ENCODE data around the gene TANC1. TPM values are rescaled to one million over a fixed set of nuclear protein-coding genes. Genes with fewer than 3 reads are reported as not detected.

Gene TANC1
- total and polyA plus RNA-seq, 2 donors (not counting 3 experiments of a cell fraction or from before 2014, with no cell fraction given) = 58.9 to 99.4 TPM

DNA sequence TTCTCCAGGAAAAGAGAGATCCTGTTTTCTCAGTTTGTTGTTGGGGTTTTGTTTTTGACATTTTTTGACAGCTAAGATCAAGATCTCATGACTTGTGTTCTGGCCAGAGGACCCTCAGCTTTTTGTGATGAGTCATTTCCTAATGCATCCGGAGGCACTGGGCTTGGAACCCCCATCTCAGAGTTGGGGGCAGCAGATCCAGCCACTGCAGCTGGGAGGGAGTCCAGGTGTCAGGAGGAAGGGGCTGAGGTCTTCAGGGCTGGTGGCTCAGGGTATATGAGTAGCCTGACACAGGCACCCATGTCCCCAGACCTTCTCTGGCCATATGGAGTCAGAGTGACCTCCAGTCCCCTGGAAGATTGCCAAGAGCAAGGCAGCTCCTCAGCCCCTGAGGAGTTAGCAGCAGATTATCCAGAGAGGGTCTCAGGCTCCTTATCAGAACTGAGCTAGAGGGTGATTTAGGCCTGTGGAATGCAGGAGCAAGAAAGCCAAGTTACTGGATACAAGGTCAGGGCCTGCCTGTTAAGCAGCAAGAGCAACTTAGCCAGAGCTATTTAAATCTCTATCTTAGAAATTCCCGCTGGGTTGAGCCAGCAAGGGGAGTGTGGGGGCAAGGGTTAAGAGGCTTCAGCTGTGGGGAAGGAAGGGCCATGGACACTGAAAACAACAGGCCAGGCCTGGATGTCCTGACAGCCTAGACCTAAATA lies 62.4 kb downstream of the TANC1 start:
- TF ChIP-seq EZH2 (IDR thresholded peaks at IDR 0.05; ENCODE audit: borderline replicate concordance, low read depth, low read length, severe bottlenecking) (no peak), FOS (IDR thresholded peaks at IDR 0.05; ENCODE audit: borderline replicate concordance, insufficient read depth, low read length) (peak; percentile 68), GATA2 (IDR thresholded peaks at IDR 0.05; ENCODE audit: insufficient read depth, insufficient read length, low read depth, low read length) (peak; percentile 89), POLR2AphosphoS5 (IDR thresholded peaks at IDR 0.05; ENCODE audit: insufficient read depth, low read depth, low read length) (peak; percentile 24), JUN (IDR thresholded peaks at IDR 0.05; ENCODE audit: borderline replicate concordance, insufficient read depth, insufficient read length, low read depth) (peak; percentile 69)
- H3K9me3 ChIP-seq (replicated peaks; ENCODE audit: control insufficient read depth, insufficient read depth, low read length) = no peaks in the 10 kb centered on the region
- H3K4me1 ChIP-seq (ENCODE audit: control insufficient read depth, extremely low read depth, insufficient read depth, low read length) = peaks cover 50% of the 10 kb centered on the region
- CTCF ChIA-PET = interaction anchor here (0.6 to 5.1 kb wide), 25 partner anchors 10 to 386 kb away, joined by 3 to 34 read pairs (median 4); partner anchors contain the start of gene TANC1
- no peak overlapping the region for H2AFZ ChIP-seq (ENCODE audit: low read depth, low read length)
- intact Hi-C loops (cut with micrococcal nuclease) = loop anchor here (1.0 to 5.0 kb wide), 8 partner anchors 22 to 130 kb away; partner anchors contain the start of gene TANC1
- FAIRE-seq (peak; percentile 92), DNase-seq (ENCODE audit: low read depth, low spot score) (peak; percentile 94)
- H3K9me1 ChIP-seq (replicated peaks; ENCODE audit: control insufficient read depth, extremely low read depth, insufficient read depth, low read length) = no peaks in the 10 kb centered on the region
- dilution Hi-C loops (cut with MboI; ENCODE audit: extremely low pct_ligation_motif_present, low sequenced_read_pairs) = no loop called here
- peak overlapping the region; percentile 82 for H3K27ac ChIP-seq (ENCODE audit: insufficient read depth, low read depth, low read length)
- H3K79me2 ChIP-seq (ENCODE audit: control insufficient read depth, insufficient read depth, low read length) = peaks cover 83% of the 10 kb centered on the region
- POLR2A ChIA-PET = interaction anchor here (0.6 to 1.3 kb wide), 4 partner anchors 14 to 88 kb away, joined by 3 to 6 read pairs (median 4); partner anchors contain the start of gene TANC1
- peak overlapping the region; percentile 27 for H3K9ac ChIP-seq (replicated peaks; ENCODE audit: extremely low read depth, insufficient read depth, low read length)
- H3K4me2 ChIP-seq (ENCODE audit: insufficient read depth, low read length) = peak overlapping the region; percentile 70
- H3K4me3 ChIP-seq (replicated peaks in 1 of 3; ENCODE audit: insufficient read depth in 1 of 3, low read depth in 1 of 3, low read length in 3 of 3) = peak overlapping the region in 1 of 3 experiments; percentile 12
- H3K27me3 ChIP-seq (ENCODE audit: control insufficient read depth in 2 of 2, insufficient read depth in 2 of 2, low read length in 2 of 2) = no peaks in the 10 kb centered on the region
- BruUV-seq (replicated peaks) = no TSS peak
- no peaks in the 10 kb centered on the region for H4K20me1 ChIP-seq (replicated peaks; ENCODE audit: control insufficient read depth, extremely low read depth, insufficient read depth, low read length)
- no peaks in the 10 kb centered on the region for H3K36me3 ChIP-seq (ENCODE audit: control insufficient read depth in 2 of 2, extremely low read depth in 1 of 2, insufficient read depth in 2 of 2, low read length in 2 of 2)

DNA sequence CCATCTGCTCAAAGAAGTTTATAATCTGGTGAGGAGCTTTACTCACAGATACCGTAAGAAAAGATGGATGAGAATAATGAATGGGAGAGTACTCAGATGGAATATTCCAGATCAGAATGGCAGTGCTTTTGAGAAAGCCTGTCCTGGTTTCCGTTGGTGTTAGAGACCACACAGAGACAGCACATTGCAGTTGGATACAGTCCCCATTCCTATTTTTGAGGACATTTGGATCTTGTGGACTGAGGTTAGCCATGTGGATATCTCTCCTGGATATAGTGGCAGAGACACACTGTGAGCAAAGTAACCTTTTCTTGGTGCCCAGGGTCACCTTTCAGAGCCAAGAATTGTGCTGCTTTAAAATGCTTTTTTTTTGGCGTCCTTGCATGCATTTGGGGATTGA lies 63.7 kb downstream of the TANC1 start:
- Histone ChIP-seq H3K79me2 (ENCODE audit: control insufficient read depth, insufficient read depth, low read length) (peaks cover 76% of the 10 kb centered on the region), H3K27ac (ENCODE audit: insufficient read depth, low read depth, low read length) (no peak overlapping the region)
- CTCF ChIA-PET = interaction anchor here (1.1 to 5.1 kb wide), 6 partner anchors 11 to 93 kb away, joined by 3 to 34 read pairs (median 4); no protein-coding TSS in a partner anchor

More for the DNA sequence above, 63.7 kb downstream of the TANC1 start:
- POLR2A ChIA-PET = interaction anchor here (0.9 kb wide), 1 partner anchor 92 kb away, joined by 3 read pairs; no protein-coding TSS in a partner anchor
- H3K4me1 ChIP-seq (ENCODE audit: control insufficient read depth, extremely low read depth, insufficient read depth, low read length) = peaks cover 44% of the 10 kb centered on the region
- DNase-seq (ENCODE audit: low read depth, low spot score) (no peak), FAIRE-seq (no peak)
- H3K4me2 ChIP-seq (ENCODE audit: insufficient read depth, low read length) = no peak overlapping the region
- no peaks in the 10 kb centered on the region for H3K9me1 ChIP-seq (replicated peaks; ENCODE audit: control insufficient read depth, extremely low read depth, insufficient read depth, low read length)
- dilution Hi-C loops (cut with MboI; ENCODE audit: extremely low pct_ligation_motif_present, low sequenced_read_pairs) = no loop called here
- no peak for TF ChIP-seq POLR2AphosphoS5 (IDR thresholded peaks at IDR 0.05; ENCODE audit: insufficient read depth, low read depth, low read length)
- TF ChIP-seq GATA2 (IDR thresholded peaks at IDR 0.05; ENCODE audit: insufficient read depth, insufficient read length, low read depth, low read length) = no peak
- TF ChIP-seq, protein P1, sequence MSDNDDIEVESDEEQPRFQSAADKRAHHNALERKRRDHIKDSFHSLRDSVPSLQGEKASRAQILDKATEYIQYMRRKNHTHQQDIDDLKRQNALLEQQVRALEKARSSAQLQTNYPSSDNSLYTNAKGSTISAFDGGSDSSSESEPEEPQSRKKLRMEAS (IDR thresholded peaks at IDR 0.05; ENCODE audit: insufficient read depth, insufficient read length) = no peak
- no peak for TF ChIP-seq POLR2A (IDR thresholded peaks at IDR 0.05; ENCODE audit: low read depth, low read length)
- no peak for TF ChIP-seq EZH2 (IDR thresholded peaks at IDR 0.05; ENCODE audit: borderline replicate concordance, low read depth, low read length, severe bottlenecking)
- no peak for TF ChIP-seq MYC (IDR thresholded peaks at IDR 0.05; ENCODE audit: low read depth, low read length)
- no peak for TF ChIP-seq JUN (IDR thresholded peaks at IDR 0.05; ENCODE audit: borderline replicate concordance, insufficient read depth, insufficient read length, low read depth)
- no peak for TF ChIP-seq FOS (IDR thresholded peaks at IDR 0.05; ENCODE audit: borderline replicate concordance, insufficient read depth, low read length)
- TF ChIP-seq CTCF (IDR thresholded peaks at IDR 0.05; ENCODE audit: extremely low read depth in 1 of 2, insufficient read depth in 1 of 2, low read depth in 1 of 2, low read length in 2 of 2) = no peak
- no peaks in the 10 kb centered on the region for H4K20me1 ChIP-seq (replicated peaks; ENCODE audit: control insufficient read depth, extremely low read depth, insufficient read depth, low read length)
- BruUV-seq (replicated peaks) = no TSS peak
- no peak overlapping the region for H3K9ac ChIP-seq (replicated peaks; ENCODE audit: extremely low read depth, insufficient read depth, low read length)
- H3K4me3 ChIP-seq (replicated peaks in 1 of 3; ENCODE audit: insufficient read depth in 1 of 3, low read depth in 1 of 3, low read length in 3 of 3) = no peak overlapping the region
- H3K9me3 ChIP-seq (replicated peaks; ENCODE audit: control insufficient read depth, insufficient read depth, low read length) = no peaks in the 10 kb centered on the region
- no peaks in the 10 kb centered on the region for H3K27me3 ChIP-seq (ENCODE audit: control insufficient read depth in 2 of 2, insufficient read depth in 2 of 2, low read length in 2 of 2)
- intact Hi-C loops (cut with micrococcal nuclease) = loop anchor here (5.0 kb wide), 1 partner anchor 35 kb away; no protein-coding TSS in a partner anchor
- no peak overlapping the region for H2AFZ ChIP-seq (ENCODE audit: low read depth, low read length)
- no peaks in the 10 kb centered on the region for H3K36me3 ChIP-seq (ENCODE audit: control insufficient read depth in 2 of 2, extremely low read depth in 1 of 2, insufficient read depth in 2 of 2, low read length in 2 of 2)
